HG03378 (cell line): ENCODE data around the gene PNLIPRP2.

ENCODE experiments used
- ATAC-seq: cut with Tn5 transposase; IDR thresholded peaks from one replicate; pipeline ENCODE4 v1.9.1; 2021; ENCODE audit warnings: mild to moderate bottlenecking, moderate library complexity; ENCODE audit not compliant: unreplicated experiment

PNLIPRP2 gene

GRCh38 chr10:116679351-116679750 is 58.6 kb downstream of the PNLIPRP2 start:
- no peak for ATAC-seq

DNA sequence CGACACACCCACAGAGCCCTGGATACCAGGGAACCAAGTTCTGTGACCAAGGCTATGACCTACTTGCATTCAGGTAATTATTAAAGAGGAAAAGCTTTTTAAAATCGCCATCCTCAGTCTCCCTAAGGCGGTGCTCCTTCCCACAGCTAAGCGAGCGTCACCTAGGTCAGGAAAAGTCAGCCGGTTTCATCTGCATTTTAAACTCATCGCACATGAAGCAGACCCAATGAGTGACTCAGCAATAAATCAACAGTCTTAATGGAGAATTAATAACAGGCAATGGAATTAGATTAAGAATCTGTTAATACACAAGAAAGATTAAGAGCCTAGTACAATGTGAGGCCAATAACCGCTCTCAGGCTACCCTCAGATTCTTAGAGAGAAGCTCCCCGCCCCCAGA is 62.4 kb downstream of the PNLIPRP2 start:
- ATAC-seq = no peak

- no peak for ATAC-seq
Observed at GRCh38 chr10:116683821-116684220, 63.1 kb downstream of the PNLIPRP2 start.

DNA sequence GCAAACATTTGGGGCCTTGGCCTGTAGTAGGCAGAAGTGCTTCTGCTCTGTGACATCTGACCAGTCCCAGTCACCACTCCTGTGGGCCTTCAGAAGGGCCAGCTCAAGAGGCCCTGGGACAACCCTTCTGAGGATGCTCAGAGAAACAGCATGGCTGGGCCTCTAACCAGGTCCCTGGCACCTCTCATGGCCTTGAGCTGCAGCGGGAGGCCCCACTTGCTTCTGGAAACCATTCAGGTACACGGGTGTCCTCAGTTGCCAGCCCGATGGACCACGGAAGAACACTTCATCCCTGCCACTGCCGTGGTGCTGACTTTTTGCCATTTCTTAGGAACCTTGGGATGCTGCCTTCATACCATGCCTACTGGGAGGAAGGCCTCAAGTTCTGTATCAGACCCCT is 64.0 kb downstream of the PNLIPRP2 start:
- ATAC-seq = no peak

DNA sequence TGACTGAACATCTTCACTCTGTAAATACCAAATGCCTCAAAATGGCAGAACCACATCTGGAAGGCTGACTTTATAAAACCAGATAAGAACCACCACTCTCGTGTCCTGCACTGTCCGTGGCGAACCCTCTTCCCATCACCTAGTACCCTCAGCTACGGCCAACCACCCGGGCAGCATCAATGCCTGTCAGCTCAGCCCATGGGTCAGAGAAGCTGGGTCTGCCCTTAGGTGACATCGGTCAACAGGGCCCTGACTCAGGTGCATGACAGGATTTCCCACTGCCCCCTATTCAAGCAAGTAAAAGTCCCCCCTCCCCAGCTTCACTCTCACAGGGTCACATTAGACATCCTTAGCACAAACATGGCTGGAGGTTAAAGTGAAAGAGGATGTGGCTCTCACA is 65.1 kb downstream of the PNLIPRP2 start:
- no peak for ATAC-seq

- ATAC-seq = no peak
Observed at GRCh38 chr10:116686632-116687031, 65.9 kb downstream of the PNLIPRP2 start.

- no peak for ATAC-seq
Observed at GRCh38 chr10:116687633-116688032, 66.9 kb downstream of the PNLIPRP2 start.

DNA sequence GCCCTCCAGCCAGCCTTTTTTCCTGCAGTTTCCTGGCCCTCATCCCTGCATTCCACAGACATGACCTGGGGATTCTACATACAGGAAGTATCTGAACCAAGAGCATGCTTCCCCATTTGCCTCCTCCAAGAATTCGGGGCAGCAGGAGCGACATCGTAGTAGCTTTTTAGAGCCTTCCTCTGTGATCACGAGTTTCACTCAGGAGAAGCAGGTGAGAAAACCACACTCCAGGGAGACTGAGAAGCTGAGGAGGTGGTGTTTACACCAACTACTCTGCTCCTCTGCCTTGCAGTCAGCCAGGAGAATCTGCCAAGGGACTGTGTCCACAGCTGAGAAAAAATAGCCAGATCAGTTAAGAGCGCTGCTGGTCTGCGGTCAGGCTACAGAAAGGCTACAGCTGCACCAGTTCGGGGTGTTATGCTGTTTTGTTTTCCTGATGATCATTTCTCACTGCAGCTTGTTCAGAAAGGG is 67.5 kb downstream of the PNLIPRP2 start:
- ATAC-seq = no peak

GRCh38 chr10:116688741-116689495 is 68.2 kb downstream of the PNLIPRP2 start:
- no peak for ATAC-seq

- no peak for ATAC-seq
Observed at GRCh38 chr10:116689744-116690143, 69.0 kb downstream of the PNLIPRP2 start.

DNA sequence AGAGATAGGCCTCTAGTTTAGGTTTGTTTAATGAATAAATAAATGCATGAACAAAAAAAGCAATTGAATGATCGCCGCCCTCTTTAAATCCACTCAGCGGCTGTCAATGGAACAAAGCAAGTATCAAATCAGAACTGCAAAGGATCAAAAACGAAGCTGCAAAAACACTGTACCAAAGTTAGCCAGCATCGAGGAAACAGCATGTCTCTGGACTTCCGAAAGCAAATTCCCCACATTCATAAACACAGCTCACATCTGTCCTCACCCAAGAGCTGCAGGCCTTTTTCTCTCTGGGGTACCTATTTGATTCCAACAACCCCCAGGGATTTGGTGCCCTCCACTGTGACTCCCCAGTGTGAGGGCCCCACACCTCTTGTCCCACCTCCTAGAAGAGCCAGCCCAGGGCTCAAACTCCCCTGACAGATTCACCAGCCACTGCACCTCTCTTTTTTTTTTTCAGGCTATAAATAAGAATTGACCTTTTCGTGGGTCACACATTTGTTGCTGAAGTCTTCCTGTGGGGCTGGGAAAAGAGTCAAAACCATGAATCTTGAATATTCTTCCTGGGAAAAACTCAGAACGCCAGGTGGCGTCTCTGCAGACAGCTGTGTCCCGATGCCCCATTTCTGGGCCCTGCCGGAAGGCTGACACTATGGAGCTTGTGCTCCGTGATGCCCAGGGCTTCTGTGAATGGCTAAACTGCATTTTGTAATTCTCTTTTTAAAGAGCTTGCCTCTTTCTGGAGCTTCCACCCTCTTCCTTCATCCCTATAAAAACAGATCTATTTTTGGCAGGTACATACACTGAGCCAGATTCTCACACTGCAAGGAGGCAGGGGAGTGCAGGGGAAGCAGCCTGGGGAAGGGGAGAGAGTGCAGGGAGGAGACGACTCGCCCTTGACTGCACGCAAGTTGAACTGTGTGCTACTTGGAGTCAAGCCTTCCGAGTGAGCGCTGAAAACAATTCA is 69.9 kb downstream of the PNLIPRP2 start:
- ATAC-seq = no peak

GRCh38 chr10:116691635-116692034 is 70.9 kb downstream of the PNLIPRP2 start:
- ATAC-seq = no peak

GRCh38 chr10:116692225-116692624 is 71.5 kb downstream of the PNLIPRP2 start:
- ATAC-seq = no peak

DNA sequence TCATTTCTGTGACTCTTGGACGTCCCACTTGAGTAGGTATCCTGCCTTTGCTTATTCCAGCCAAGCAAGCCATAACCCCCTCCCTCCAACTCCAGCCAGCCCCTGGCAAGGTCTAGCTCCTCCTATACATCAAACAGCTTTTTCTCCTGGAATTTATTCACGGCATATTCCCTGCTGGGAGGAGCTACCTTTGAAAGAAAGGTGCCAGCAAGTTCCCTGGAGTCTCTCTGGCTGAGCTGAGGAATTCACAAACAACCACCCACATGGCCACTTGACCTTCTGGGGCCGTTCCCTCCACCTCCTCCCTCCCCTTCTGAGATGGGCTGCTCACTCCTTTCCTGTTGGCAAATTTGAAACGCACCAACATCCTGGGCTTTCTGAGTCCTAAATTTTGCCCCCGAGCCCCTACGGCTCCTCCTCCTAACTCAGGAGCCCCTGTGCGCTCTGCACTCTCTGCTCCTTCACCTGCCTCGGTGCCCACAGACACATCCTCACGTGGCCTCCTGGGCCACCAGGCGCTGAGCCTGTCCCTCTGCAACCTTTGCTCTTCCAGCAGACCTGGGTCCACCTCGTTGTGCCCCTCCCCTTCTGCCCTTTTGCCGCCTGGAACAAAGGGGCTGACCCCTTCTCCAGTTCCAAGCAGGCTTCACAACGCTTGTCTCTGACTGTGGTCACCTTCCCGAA is 73.6 kb downstream of the PNLIPRP2 start:
- ATAC-seq = no peak
